Esophagus squamous epithelium (tissue), 4 donors: Measurements from ENCODE around the gene MFSD8.

ENCODE experiments used
- CTCF ChIP-seq, 6 experiments: fragments of 450-650 bp in 4 of 6; fragments of 200-600 bp in 2 of 6; sonication (generic) in 2 of 6; IDR thresholded peaks; one replicate each; pipeline ENCODE4 v1.5.1; 2016 to 2019; ENCODE audit warnings: antibody characterized with exemption in 6 of 6, mild to moderate bottlenecking in 4 of 6, moderate library complexity in 4 of 6
- POLR2A ChIP-seq, 4 donors: fragments of 450-650 bp; IDR thresholded peaks; one replicate each; pipeline ENCODE4 v1.6.1; 2017; ENCODE audit warnings: antibody characterized with exemption in 4 of 4, mild to moderate bottlenecking in 4 of 4, moderate library complexity in 3 of 4

DNA sequence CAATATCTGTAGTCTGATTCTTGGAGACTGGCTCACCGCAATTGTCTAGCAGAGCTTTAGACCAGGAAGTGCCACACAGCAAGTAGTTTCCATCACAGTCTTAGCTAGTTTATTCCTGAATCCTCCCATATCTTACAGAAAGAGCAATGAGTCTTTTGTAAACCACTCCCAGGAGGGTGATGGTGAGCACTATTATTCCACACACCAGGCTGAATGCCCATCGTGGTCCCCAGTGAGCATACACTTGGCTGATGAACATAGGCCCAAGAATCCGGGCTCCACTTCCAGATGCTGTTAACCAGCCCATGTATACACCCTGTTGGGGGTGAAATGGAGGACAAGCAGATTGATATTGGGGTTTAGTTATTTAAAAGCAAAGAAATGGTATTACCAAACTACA lies 44.5 kb downstream of the MFSD8 start:
- TF ChIP-seq POLR2A (IDR thresholded peaks at IDR 0.05) (no peak), CTCF (IDR thresholded peaks at IDR 0.05) (no peak)
